NCI-H2107 treated with DMSO at 0.1 percent for 48 hours (cell line): ENCODE results near the gene MRPL27.
"Not testable (repeated sequence)": the region's sequence is repeated elsewhere in the genome, so short reads cannot be mapped to it uniquely, and the experiment has no call there.

Experiments used
- DNase-seq: peaks from one replicate; lab custom pipeline; 2025; ENCODE audit not compliant: unreplicated experiment; lab: John Stamatoyannopoulos, UW

MRPL27 gene

DNA sequence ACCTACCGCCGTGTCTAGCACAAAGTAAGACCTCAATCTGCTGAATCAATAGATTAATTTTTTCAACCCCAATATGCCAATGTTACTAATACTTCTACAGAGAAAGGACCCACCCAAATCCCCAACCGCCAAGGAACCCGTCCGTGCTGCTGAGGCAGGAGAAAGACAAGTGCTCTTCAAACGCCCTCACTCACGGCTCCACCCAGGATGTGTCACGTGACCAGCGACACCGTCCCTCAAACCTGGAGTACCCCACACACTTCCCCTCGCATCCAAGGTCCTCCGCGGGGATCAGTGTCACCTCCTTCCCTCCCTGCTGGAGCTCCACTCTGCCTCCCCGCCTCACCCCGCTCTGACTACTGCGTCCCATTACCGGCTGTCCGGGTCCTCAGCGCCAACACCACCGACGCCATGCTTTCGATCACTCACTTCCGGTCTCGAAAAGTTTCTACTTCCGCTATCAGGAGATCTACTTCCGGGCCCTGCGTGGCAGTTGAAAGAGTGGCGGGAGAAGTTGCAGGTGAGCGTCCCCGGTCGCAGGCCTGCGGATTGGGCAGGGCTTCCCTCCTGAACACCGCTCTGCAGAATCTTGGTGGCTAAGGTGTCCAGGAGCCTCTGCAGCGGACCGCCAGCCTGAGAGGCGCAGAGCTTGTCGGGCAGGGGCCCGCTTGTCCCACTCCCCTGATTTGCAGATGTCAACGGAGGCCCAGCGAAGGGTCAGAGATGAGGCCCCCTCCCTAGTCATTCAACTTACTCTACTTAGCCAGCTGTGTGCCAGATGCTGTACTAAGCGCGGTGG is at the start of gene MRPL27, which contains the start of gene EME1:
MRPL27 (minus strand) TSS at position 427 of the 799 bp plus-strand sequence; CDS start at position 413, 14 bp downstream.
EME1 (plus strand) TSS at position 472 of the 799 bp plus-strand sequence. CDS start 1,980 bp downstream, outside the sequence.
- peak; percentile 89 for DNase-seq

DNA sequence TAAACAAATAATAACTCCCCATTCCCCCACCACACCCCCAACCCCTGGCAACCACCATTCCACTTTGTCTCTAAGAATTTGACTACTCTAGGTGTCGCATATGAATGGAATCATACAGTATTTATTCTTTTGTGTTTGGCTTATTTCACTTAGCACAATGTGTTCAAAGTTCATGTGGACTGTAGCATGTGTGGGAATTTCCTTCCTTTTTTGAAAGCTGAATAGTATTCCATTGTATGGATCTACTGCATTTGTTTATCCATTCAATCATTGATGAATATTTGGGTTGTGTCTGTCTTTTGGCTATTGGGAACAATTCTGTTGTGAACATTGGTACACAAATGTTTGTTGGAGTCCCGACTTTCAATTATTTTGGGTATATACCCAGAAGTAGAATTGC is 49.8 kb upstream of the MRPL27 start:
- DNase-seq: no peak

DNA sequence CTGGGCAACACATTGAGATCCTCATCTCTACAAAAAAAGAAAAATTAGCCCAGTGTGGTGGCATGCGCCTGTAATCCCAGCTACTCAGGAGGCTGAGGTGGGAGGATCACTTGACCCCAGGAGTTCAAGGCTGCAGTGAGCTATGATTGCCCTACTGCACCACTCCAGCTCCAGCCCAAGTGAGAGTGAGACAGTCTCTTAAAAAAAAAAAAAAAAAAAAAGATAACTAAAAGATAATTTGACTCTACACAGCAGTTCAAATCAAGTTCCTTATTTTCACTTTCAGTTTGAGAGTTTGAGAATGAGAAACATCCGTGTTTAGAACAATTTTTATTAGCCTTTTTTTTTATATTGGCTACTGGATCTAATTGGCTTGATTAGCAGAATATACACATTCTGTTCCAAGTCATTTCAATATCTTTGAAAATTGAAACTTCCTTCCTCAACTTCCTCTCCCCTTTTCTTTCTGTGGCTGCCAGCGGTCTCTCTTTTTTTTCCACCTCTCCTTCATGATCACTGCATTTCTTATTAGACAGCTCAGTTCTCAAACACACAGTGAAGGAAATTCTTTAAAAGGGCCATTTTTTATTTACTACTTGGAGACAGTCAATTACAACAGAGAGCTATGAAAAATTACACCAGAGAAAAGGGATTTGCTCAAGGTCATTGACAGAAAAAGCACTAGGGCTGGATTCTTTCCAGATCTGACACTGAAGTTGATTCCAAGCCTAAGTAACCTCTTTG is 48.5 kb upstream of the MRPL27 start:
- DNase-seq: no peak

DNA sequence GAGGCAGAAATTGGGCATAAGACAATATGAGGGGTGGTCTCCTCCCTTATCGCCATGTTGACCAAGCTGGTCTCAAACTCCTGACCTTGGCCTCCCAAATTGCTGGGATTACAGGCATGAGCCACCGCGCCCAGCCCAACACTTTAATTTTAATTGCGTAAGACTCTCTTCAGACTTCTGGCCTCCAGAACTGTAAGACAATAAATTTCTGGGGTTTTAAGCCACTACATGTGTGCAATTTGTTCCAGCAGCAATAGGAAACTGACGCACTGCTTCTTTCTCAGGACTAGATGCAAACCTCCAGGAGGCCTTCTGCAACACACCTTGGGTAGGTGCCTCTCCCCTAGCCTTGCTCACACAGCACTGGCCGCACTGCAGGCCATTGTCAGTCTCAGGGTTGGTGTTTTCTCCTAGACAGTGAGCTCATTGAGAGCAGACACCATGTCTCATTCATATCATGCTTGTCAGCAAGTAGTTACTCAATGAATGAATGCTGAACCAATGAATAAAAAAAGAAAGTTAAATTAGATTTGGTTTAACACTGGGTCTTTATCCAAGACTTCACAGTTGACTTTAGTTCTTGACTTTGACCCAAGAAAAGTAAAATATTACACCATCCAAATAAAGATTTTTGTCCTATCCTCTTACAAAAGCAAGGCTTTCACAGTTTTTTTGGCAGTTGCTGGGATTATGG is 47.6 kb upstream of the MRPL27 start:
- DNase-seq: no peak

DNA sequence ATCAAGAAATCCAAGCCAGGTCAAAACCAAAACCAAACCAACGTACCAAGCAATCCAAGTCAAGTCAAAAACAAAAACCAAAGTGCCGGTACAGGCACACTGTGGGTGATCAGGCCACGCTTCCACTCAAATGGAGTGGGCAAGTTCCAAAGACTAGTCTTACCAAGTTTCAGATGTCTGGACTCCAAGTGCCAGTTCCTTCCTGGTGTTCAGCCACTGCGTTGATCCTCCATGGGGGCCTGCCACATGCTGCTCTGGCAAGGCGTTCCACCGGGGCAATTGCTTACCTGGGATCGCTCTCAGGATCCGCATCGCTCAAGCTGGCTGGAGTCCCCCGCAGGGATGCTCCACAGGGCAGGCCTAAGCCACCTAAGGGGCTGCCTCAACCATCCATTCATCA is 46.6 kb upstream of the MRPL27 start:
- DNase-seq: not testable (repeated sequence)

DNA sequence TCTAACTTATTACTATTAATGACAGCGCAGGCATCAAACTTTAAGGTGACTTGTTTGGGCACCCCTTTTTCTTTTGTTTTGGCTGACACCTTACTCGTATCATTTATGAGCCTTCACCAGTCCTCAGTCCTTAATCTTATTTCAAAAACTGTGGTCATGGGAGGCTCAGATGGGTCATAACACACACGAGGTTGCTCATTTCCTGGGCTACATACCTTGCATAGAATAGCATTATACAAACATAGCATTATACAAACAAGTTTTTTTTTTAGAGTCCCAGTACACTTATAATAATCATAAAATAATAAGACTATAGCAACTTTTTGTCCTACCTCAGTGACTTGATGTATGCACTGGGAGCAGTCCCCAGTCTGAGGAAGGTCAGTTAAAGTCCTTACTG is 41.8 kb upstream of the MRPL27 start:
- no peak for DNase-seq

DNA sequence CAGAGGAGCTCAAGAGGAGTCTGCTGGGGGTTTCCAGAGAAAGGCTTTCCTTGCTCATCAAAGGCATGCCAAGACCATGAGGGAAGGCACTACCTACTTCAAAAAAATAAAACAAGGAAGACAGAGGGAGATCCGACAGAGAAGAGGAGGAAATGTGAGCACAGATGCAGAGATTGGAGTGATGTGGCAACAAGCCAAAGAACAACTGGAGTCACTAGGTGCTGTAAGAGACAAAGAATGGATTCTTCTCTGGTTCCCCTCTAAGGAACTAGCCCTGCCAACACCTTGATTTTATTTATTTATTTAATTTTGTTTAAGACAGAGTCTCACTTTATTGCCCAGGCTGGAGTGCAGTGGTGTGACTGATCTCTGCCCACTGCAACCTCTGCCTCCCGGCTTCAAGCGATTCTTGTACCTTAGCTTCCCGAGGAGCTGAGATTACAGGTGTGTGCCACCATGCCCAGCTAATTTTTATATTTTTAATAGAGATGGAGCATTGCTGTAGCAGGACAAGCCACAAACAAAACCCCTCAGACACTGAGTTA is 39.3 kb upstream of the MRPL27 start:
- DNase-seq: no peak

DNA sequence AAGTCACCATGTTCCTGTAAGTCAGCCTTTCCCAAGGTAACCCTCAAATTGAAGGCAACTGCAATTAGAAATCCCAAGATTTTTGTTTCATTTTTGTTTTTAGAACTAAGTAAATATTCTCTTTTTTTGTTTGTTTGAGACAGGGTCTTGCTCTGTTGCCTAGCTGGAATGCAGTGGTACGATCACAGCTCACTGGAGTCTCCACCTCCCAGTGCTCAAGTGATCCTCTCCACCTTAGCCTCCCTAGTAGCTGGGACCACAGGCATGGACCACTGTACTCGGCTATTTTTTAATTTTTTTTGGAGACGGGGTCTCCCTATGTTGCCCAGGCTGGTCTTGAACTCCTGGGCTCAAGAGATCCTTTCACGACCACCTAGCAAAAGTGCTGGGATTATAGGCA is 34.9 kb upstream of the MRPL27 start:
- no peak for DNase-seq

DNA sequence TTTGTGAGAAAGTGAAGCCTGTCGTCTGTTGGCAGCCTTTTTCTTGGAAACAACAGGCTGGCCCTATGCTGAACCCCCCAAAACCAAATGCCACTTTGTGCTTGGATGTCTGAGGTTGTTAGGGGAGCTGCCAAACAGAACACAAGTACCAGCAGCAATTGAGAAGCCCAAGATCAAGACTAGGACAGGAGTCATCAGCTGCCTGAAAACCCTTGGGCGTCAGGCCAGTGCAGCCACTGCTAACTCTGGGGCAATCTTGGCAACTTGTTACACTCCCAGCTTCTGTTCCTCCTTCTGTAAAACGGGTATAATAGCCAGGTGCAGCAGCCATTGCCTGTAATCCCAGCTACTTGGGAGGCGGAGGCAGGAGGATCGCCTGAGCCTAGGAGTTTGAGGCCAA is 33.6 kb upstream of the MRPL27 start:
- no peak for DNase-seq

DNA sequence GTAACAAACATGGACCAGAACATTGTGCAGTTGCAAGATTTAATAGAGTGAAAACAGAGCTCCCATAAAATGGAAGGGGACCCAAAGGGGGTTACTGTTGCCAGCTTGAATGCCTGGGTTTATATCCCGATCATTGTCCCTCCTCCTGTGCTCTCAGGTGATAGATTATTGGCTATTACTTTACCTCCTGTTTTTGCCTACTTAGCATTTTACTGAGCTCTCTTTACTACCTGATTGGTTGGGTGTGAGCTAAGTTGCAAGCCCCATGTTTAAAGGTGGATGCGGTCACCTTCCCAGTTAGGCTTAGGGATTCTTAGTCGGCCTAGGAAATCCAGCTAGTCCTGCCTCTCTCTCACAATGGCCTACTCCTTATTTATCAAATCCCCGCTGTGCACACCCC is 32.4 kb upstream of the MRPL27 start:
- DNase-seq: not testable (repeated sequence)

DNA sequence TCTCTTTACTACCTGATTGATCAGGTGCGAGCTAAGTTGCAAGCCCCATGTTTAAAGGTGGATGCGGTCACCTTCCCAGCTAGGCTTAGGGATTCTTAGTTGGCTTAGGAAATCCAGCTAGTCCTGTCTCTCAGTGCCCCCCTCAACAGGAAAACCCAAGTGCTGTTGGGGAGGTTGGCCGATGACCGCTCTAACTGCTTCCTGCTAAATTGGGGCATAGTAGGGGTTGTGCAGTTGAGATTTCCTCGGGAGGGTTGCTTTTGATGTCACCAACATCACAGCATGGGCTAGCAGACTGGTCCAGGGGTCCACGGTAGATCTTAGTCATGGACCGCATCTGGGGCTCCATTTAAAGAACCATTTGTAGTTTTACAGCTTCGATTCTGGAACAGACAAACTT is 26.6 kb upstream of the MRPL27 start:
- not testable (repeated sequence) for DNase-seq

DNA sequence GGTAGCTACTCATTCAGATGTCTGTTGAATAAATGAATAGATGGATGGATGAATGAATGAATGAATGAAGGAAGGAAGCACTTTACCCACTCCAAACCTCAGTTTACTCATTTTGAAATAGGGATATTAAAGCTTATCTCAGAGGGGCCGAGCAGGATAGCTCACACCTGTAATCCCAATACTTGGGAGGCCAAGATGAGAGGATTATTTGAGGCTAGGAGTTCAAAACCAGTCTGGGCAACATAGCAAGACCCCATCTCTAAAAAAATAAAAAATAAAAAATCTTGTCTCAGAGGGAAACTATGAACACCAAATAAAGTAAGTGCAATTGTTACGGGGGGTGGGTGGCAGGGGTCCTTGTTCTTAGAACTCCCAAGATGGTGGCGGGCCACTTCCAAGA is 25.7 kb upstream of the MRPL27 start:
- DNase-seq: not testable (repeated sequence)

DNA sequence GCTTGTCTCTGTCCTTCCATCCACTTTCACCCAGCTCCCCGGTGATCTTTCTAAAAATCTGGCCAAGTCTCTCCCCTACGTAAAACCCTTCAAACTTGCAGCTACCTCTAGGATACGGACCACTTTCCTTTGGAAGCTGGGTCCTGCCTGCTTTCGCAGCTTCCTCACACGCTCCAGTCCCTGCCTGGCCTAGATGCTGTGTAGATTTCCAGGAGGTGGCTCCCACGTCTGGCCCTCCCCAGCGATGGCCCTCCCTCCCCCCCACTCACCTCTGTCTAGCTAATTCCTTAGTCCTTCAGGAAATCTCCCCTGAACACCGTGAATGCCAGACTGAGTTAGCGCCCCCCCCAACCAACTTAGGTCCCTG is 24.9 kb upstream of the MRPL27 start:
- no peak for DNase-seq

DNA sequence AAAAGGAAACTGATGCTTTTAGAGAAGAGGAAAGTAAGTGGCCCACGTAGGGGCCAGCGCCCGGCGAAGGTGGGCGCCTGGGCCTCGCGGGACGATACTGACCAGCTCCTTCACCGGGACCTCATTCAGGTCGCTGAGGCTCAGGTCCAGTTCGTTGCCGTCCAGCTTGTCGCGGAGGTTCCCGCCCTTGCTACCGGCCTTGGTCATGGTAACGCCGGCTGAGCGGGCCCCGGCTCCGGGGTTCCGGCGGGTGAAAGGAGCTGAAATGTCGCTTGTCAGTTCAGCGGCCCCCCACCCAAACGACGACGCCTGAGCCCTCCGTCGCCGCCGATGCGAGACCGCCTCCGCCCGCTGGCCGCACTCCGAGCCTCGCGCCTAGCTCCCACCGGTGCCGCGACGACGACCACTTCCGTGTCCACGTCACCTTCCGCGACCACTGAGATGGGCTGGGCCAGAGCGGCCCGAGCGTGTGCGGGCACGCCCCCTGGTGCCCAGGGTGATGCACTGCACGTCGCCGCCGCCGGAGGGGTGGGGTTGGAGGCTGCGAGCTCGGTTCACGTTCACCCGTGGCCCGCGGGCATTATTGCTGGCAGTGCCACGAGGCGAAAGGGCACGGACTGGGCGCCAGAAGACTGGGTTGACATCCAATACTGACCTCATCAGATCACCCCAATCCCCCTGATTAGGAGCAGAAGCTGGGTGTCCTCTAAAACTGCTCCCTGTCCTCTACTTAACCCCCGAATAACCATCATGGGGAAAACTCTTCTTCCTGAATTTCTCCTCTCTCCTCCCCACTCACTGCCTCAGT is 24.3 kb upstream of the MRPL27 start, which contains the start of gene LRRC59:
LRRC59 (minus strand) TSS at position 413 of the 808 bp plus-strand sequence; CDS start at position 207, 206 bp downstream.
- DNase-seq: peak; percentile 15

DNA sequence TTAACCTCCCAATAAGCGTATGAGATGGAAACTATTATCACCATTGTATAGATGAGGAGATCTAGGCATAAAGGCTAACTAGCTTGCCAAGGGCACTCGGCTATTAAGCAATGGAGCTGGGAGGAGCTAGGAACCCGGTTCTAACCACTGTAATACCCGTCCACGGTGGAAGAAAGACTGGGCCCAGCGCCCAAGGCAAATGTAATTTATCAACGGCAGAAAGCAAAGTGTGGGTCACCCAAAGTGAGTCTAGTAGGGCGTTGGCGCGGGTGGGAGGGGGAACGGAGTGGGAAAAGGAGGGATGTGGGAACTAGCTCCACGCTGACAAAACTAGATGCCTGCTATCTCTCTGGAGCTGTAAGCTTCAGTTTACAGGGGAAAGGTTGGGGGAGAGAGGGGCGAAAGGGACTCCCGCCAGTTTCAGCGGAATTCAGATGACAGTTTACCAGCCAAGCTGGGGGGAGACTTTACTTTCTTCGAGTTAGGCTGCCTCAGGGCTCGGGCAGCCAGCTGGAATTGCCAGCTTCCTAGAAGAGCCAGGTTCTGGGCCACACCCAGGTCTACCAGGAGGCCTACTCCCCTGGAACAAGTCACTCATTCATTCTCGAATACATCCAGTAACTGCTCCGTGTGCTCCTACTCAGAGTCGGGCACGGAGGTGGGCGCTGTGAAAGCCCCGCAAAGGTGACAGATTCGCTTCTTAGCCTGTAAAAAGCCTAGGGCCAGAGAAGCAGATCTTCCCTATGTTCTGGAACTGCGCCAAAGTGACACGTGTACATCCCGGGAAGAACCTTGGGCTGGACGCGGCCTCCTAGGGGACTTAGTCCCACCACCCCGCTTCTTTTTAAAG is 23.5 kb upstream of the MRPL27 start:
- no peak for DNase-seq

DNA sequence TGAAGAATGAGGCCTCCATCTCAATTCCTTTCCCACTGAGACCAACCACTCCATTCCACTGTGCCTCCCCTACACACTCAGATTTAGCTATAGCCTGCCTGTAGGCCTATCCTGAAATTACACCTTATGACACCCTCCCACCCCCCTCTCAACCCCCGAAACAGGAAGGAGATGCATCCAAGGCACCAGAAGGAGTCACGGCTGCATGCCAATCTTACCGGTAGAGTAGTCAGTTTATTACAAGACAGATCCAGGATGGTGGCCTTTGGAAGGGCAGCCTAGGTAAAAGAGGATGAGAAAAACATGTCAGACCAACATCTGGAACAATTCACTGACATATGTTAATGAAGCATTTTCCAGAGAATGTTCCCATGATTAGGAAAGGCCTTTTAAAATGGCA is 21.7 kb upstream of the MRPL27 start:
- no peak for DNase-seq

DNA sequence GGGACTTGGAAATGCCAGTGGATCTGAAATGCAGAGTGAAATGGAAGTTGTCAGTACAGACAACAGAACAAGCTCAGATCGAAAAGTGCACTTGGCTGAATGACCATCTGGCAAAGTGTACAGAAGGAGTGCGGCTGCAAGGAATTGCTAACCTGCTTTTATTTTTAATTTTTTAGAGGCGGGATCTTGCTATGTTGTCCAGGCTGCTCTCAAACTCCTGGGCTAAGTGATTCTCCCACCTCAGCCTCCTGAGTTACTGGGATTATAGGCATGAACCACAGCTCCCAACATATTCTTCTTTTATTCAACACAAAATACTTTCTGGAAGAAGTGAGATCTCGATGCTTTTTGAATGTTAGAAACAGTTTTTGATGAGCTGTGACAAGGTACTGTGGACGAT is 20.7 kb upstream of the MRPL27 start:
- DNase-seq: no peak

DNA sequence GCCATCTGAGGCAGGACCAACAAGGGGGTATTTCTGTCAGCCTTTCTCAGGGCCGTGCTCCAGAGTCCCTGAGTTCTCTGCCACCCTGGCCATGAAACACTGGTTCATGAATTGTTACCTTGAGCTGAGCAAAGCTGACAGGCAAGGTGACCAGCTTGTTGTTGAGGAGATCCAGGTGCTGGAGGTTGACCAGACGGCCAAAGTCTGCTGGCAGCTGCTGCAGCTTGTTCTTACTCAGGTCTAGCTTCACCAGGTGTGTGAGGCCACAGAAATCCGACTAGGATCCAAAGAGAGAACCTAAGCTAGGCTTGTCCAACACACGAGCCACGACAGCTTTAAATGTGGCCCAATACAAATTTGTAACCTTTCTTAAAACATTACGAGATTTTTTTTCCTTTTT is 19.6 kb upstream of the MRPL27 start:
- no peak for DNase-seq

DNA sequence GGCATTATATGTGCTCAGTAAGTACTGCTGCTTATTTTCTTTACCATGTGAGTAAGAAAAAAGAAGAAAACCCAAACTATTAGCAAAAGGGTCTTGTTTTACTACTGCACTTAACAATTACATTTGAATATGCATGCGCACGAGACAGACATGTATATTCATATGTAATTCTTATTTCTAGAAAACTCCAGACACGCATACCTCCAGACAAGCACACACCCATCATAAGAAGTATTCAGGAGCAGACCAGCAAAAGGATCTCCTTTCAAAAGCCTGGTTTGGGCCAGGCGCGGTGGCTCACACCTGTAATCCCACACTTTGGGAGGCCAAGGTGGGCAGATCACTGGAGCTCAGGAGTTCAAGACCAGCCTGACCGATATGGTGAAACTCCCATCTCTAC is 16.6 kb upstream of the MRPL27 start:
- DNase-seq: no peak

DNA sequence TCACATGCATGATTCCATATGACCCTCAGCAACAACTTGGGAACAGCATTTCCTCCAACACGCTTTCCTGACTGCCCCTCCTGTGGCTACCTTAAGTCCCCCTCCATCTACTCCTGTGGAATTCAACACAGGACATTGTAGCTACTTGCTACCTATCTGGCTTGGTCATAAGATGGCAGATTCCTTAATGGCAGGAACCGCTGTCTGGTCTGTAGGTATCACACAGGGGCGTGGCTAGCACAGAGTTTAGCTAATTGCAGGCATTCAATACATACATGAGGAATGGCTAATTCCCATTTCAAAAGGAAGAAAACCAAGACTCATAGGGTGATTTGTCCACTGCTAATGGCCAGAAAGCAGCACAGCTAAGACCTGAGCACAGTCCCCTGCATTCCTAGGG is 15.7 kb upstream of the MRPL27 start:
- no peak for DNase-seq
